Adrenal gland (tissue), 5 donors: ENCODE measurements around the gene KAZN.

Source experiments
- POLR2A ChIP-seq, 2 donors: fragments of 450-650 bp; IDR thresholded peaks; one replicate each; pipeline ENCODE4 v1.6.1; 2017; ENCODE audit warnings: antibody characterized with exemption in 2 of 2, mild to moderate bottlenecking in 2 of 2, moderate library complexity in 1 of 2
- TF ChIP-seq, protein P1 (sequence below), 6 experiments: fragments of 450-650 bp in 4 of 6; fragments of 200-600 bp in 2 of 6; sonication (generic) in 1 of 6; IDR thresholded peaks; 1 replicate in 5 of 6; 2 replicates in 1 of 6; pipeline versions ENCODE4 v1.5.1 to v1.8.0; 2016 to 2021; ENCODE audit warnings: antibody characterized with exemption in 6 of 6, mild to moderate bottlenecking in 2 of 6, moderate library complexity in 1 of 6
- donor health status: DM: no; HTN: no; CAD: no.

DNA sequence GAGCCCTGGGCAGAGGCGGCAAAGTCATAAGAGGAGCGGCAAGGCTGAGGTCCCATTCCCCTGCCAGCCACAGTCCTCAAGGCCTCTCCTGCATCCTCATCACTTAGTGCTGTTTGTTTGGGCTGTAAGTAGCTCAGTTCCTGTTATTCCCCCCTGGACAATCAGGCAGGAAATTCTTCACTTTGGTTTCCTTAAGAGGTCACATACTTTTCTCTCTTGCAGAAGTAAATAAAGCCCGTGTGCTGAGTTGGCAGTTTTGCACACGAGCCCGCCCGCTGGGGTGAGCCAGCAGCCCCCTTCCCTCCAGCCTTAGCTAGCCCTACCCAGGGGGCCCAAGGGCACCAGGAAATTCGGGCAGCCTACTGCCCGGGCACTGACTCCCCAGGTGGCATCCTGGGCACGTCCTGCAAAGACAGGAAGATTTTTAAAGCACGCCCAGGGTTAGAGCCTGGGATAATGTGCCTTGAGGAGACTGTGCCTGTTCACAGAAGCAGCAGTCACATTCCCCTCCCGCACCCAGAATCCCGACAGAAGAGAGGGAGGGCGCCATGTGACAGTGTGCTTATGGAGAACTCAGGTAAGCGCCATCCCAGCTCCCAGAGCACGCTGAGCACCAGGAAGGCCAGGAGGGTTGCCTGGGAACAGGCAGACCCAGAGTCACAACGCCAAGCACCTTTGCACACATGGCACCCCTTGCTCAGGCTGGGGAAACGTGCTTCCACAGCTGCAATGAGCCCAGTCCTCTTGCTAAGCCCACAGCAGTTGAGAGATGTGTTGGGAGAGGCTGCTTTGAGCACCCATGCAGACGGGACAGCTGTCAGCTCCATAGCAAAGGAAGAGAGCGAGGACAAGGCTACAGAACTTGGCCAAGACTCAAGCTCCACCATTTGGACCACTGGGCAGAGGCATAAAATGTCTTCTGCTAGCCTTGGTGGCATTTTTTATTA lies 410.6 kb downstream of the KAZN start:
- TF ChIP-seq, protein P1, sequence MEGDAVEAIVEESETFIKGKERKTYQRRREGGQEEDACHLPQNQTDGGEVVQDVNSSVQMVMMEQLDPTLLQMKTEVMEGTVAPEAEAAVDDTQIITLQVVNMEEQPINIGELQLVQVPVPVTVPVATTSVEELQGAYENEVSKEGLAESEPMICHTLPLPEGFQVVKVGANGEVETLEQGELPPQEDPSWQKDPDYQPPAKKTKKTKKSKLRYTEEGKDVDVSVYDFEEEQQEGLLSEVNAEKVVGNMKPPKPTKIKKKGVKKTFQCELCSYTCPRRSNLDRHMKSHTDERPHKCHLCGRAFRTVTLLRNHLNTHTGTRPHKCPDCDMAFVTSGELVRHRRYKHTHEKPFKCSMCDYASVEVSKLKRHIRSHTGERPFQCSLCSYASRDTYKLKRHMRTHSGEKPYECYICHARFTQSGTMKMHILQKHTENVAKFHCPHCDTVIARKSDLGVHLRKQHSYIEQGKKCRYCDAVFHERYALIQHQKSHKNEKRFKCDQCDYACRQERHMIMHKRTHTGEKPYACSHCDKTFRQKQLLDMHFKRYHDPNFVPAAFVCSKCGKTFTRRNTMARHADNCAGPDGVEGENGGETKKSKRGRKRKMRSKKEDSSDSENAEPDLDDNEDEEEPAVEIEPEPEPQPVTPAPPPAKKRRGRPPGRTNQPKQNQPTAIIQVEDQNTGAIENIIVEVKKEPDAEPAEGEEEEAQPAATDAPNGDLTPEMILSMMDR (IDR thresholded peaks at IDR 0.05) = no peak
- TF ChIP-seq POLR2A (IDR thresholded peaks at IDR 0.05) = no peak
